ENCODE measurements around the gene ING3.

DNA sequence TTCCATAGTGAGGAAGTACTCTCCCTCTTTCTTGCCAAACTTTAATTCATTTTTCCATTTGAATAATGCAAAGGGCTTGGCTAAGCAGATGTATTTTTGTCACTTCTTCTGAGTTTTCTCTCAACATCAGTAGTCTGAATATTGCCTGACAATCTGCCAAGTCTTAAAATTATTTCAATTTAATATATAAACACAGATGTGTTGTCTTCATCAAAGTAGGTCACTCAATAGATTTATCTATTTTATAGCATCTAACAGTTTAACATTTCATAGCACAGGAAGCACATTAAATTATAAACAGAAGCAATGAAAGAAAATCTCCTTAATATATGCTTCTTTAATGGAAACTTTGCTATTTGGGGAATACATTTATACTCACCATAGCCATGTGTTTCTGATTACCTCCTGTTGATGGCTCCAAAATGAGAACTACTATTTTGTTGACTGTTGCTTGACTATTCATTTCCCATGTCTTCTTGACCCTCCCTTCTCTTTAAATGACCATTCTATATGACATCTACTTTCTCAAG lies 42.5 kb downstream of the ING3 start:
- TF ChIP-seq, protein P1, sequence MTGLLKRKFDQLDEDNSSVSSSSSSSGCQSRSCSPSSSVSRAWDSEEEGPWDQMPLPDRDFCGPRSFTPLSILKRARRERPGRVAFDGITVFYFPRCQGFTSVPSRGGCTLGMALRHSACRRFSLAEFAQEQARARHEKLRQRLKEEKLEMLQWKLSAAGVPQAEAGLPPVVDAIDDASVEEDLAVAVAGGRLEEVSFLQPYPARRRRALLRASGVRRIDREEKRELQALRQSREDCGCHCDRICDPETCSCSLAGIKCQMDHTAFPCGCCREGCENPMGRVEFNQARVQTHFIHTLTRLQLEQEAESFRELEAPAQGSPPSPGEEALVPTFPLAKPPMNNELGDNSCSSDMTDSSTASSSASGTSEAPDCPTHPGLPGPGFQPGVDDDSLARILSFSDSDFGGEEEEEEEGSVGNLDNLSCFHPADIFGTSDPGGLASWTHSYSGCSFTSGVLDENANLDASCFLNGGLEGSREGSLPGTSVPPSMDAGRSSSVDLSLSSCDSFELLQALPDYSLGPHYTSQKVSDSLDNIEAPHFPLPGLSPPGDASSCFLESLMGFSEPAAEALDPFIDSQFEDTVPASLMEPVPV (CRISPR knock-in tag; IDR thresholded peaks at IDR 0.05): no peak
- TF ChIP-seq ZBTB21 (CRISPR knock-in tag; IDR thresholded peaks at IDR 0.05) (no peak), SP4 (CRISPR knock-in tag; IDR thresholded peaks at IDR 0.05) (no peak), ZZZ3 (CRISPR knock-in tag; IDR thresholded peaks at IDR 0.05; ENCODE audit: borderline replicate concordance) (no peak), POGZ (CRISPR knock-in tag; IDR thresholded peaks at IDR 0.05) (no peak), SMAD1 (CRISPR knock-in tag; IDR thresholded peaks at IDR 0.05; ENCODE audit: borderline replicate concordance, low read depth) (no peak), KDM1A (CRISPR knock-in tag; IDR thresholded peaks at IDR 0.05) (no peak), EHMT2 (IDR thresholded peaks at IDR 0.05; ENCODE audit: borderline replicate concordance, low read depth, low read length) (no peak)
- TF ChIP-seq, protein P2, sequence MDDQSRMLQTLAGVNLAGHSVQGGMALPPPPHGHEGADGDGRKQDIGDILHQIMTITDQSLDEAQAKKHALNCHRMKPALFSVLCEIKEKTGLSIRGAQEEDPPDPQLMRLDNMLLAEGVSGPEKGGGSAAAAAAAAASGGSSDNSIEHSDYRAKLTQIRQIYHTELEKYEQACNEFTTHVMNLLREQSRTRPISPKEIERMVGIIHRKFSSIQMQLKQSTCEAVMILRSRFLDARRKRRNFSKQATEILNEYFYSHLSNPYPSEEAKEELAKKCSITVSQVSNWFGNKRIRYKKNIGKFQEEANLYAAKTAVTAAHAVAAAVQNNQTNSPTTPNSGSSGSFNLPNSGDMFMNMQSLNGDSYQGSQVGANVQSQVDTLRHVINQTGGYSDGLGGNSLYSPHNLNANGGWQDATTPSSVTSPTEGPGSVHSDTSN (CRISPR knock-in tag; IDR thresholded peaks at IDR 0.05; ENCODE audit: borderline replicate concordance): no peak
- TF ChIP-seq, protein P3, sequence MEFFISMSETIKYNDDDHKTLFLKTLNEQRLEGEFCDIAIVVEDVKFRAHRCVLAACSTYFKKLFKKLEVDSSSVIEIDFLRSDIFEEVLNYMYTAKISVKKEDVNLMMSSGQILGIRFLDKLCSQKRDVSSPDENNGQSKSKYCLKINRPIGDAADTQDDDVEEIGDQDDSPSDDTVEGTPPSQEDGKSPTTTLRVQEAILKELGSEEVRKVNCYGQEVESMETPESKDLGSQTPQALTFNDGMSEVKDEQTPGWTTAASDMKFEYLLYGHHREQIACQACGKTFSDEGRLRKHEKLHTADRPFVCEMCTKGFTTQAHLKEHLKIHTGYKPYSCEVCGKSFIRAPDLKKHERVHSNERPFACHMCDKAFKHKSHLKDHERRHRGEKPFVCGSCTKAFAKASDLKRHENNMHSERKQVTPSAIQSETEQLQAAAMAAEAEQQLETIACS (CRISPR knock-in tag; IDR thresholded peaks at IDR 0.05): no peak
- TF ChIP-seq, protein P4, sequence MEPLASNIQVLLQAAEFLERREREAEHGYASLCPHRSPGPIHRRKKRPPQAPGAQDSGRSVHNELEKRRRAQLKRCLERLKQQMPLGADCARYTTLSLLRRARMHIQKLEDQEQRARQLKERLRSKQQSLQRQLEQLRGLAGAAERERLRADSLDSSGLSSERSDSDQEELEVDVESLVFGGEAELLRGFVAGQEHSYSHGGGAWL (CRISPR knock-in tag; IDR thresholded peaks at IDR 0.05): no peak
